A549 (cell line): ENCODE measurements around the gene CCDC74B. TPM values are rescaled to one million over a fixed set of nuclear protein-coding genes. Genes with fewer than 3 reads are reported as not detected.
A peak's percentile ranks its signal among the peaks of the same experiment; 100 is the strongest.
"Not testable (repeated sequence)": the region's sequence is repeated elsewhere in the genome, so short reads cannot be mapped to it uniquely, and the experiment has no call there.

Source experiments
- ATAC-seq, 2 experiments: fragments of 200-7000 bp in 1 of 2; fragments of >200 bp in 1 of 2; cut with Nextera tagmentation in 1 of 2; cut with Tn5 transposase in 1 of 2; 3 replicates each; pipeline versions ENCODE4 v1.8.0 to v1.9.1; 2018 to 2020; ENCODE audit warnings: mild to moderate bottlenecking in 1 of 2, moderate library complexity in 1 of 2
- CTCF ChIA-PET: fragments of 300-600 bp; sonication (Branson Sonifier 250); formaldehyde crosslinking; extraction: SDS; loops from one replicate; lab custom pipeline; 2021; ENCODE audit warnings: antibody characterized with exemption, inconsistent platforms; lab: Yijun Ruan, JAX
- POLR2A ChIA-PET: fragments of 350-600 bp; formaldehyde crosslinking; extraction: SDS; loops from one replicate; lab custom pipeline; 2021; ENCODE audit warnings: antibody characterized with exemption, inconsistent platforms; lab: Yijun Ruan, JAX
- DNase-seq, 2 experiments: peaks; one replicate each; pipeline versions ENCODE4 v3.0.0 to v3.0.0-alpha.2; 2011 to 2016; ENCODE audit warnings: low read depth in 1 of 2, low spot score in 1 of 2
- FAIRE-seq: peaks from 2 replicates; lab custom pipeline; 2011; peaks lifted over from hg19 to GRCh38; lab: Jason Lieb, UNC
- H3K27ac ChIP-seq, 2 experiments: fragments of >200 bp; sonication (Bioruptor Twin); formaldehyde crosslinking; 3 replicates each; pipeline ENCODE4 v1.5.1; 2016 to 2017
- H3K4me1 ChIP-seq: fragments of >200 bp; sonication (Bioruptor Twin); formaldehyde crosslinking; 3 replicates; pipeline ENCODE4 v1.6.1; 2016
- H3K4me2 ChIP-seq: fragments of >200 bp; sonication (Bioruptor Twin); formaldehyde crosslinking; 3 replicates; pipeline ENCODE4 v1.6.1; 2016
- H3K4me3 ChIP-seq: fragments of >200 bp; sonication (Bioruptor Twin); formaldehyde crosslinking; 3 replicates; pipeline ENCODE4 v1.5.1; 2016
- H3K9me3 ChIP-seq: fragments of >200 bp; sonication (Bioruptor Twin); formaldehyde crosslinking; 3 replicates; pipeline ENCODE4 v1.6.1; 2016
- BHLHE40 ChIP-seq: IDR thresholded peaks from 2 replicates; pipeline ENCODE4 v1.6.1; 2012; ENCODE audit warnings: low read depth, low read length, inconsistent platforms
- CHD4 ChIP-seq: fragments of 200-600 bp; sonication (generic); IDR thresholded peaks from 2 replicates; pipeline ENCODE4 v1.6.1; 2016; ENCODE audit warnings: antibody characterized with exemption, mild to moderate bottlenecking, borderline replicate concordance
- EHF ChIP-seq: fragments of 250-450 bp; sonication (Bioruptor Pico); IDR thresholded peaks from 2 replicates; pipeline ENCODE4 v1.5.0; 2020; ENCODE audit warnings: mild to moderate bottlenecking
- EHMT2 ChIP-seq: fragments of 200-600 bp; sonication (generic); IDR thresholded peaks from 2 replicates; pipeline ENCODE4 v1.6.1; 2016; ENCODE audit warnings: antibody characterized with exemption, low read depth, mild to moderate bottlenecking, moderate library complexity
- FOXS1 ChIP-seq: fragments of 250-450 bp; sonication (Bioruptor Pico); IDR thresholded peaks from 2 replicates; pipeline ENCODE4 v1.5.0; 2020; ENCODE audit warnings: mild to moderate bottlenecking, moderate library complexity
- HMGXB4 ChIP-seq: fragments of 250-450 bp; sonication (Bioruptor Pico); IDR thresholded peaks from 2 replicates; pipeline ENCODE4 v1.5.0; 2021; ENCODE audit warnings: mild to moderate bottlenecking, moderate library complexity, borderline replicate concordance
- HOXB13 ChIP-seq: fragments of 250-450 bp; sonication (Bioruptor Pico); IDR thresholded peaks from 2 replicates; pipeline ENCODE4 v1.5.0; 2020; ENCODE audit warnings: low read depth, mild to moderate bottlenecking, moderate library complexity
- JUNB ChIP-seq: fragments of >200 bp; sonication (Bioruptor Twin); formaldehyde crosslinking; IDR thresholded peaks from 2 replicates; pipeline ENCODE4 v1.6.1; 2016
- KDM1A ChIP-seq: fragments of 200-600 bp; sonication (generic); IDR thresholded peaks from 2 replicates; pipeline ENCODE4 v1.6.1; 2016; ENCODE audit warnings: low read depth, mild to moderate bottlenecking
- MAFK ChIP-seq: fragments of 450-650 bp; IDR thresholded peaks from 2 replicates; pipeline ENCODE4 v1.6.1; 2014; ENCODE audit not compliant: partially characterized antibody
- MAZ ChIP-seq: fragments of 150-350 bp; IDR thresholded peaks from 2 replicates; pipeline ENCODE4 v1.6.1; 2014; ENCODE audit warnings: antibody characterized with exemption, low read depth, low read length, borderline replicate concordance
- NR3C1 ChIP-seq: fragments of >200 bp; sonication (Bioruptor Twin); formaldehyde crosslinking; IDR thresholded peaks from 3 replicates; pipeline ENCODE4 v1.6.1; 2017
- POLR2A ChIP-seq: IDR thresholded peaks from 2 replicates; pipeline ENCODE4 v1.6.1; 2012; ENCODE audit warnings: mild to moderate bottlenecking, low read length
- RARB ChIP-seq: fragments of 250-450 bp; sonication (Bioruptor Pico); IDR thresholded peaks from 2 replicates; pipeline ENCODE4 v1.8.0; 2021; ENCODE audit warnings: mild to moderate bottlenecking, moderate library complexity
- RCOR1 ChIP-seq: fragments of 150-350 bp; IDR thresholded peaks from 2 replicates; pipeline ENCODE4 v1.6.1; 2014; ENCODE audit warnings: antibody characterized with exemption, low read length, low read depth
- SREBF2 ChIP-seq: fragments of 450-650 bp; IDR thresholded peaks from 2 replicates; pipeline ENCODE4 v1.6.1; 2014; ENCODE audit warnings: mild to moderate bottlenecking, moderate library complexity
- ZC3H11A ChIP-seq: fragments of 450-650 bp; IDR thresholded peaks from 2 replicates; pipeline ENCODE4 v1.6.1; 2014; ENCODE audit warnings: antibody characterized with exemption, mild to moderate bottlenecking
- WGBS: methylation state at CpG from one replicate; pipeline ENCODE4 v1.1.6; 2017; ENCODE audit errors: missing lambda C conversion rate; 5-methylcytosine and 5-hydroxymethylcytosine counted together
- polyA plus RNA-seq, 4 experiments: library from polyadenylated mRNA; depleted of rRNA in 3 of 4; stranded (reverse); fragments of >200 nt; fragmentation: RNase III in 1 of 4; extraction: RNeasy Plus Mini Kit Qiagen cat#74134 plus additional on column Dnase treatment in 1 of 4; gene quantifications; 2 replicates in 3 of 4; 3 replicates in 1 of 4; pipeline ENCODE4 v1.2.3, GENCODE V29; 2011 to 2017
- TF ChIP-seq, protein P1 (sequence below): fragments of >200 bp; sonication (Bioruptor Twin); formaldehyde crosslinking; IDR thresholded peaks from 2 replicates; pipeline ENCODE4 v1.6.1; 2016
- TF ChIP-seq, protein P2 (sequence below): fragments of 200-600 bp; sonication (generic); IDR thresholded peaks from 2 replicates; pipeline ENCODE4 v1.6.1; 2016; ENCODE audit warnings: antibody characterized with exemption, mild to moderate bottlenecking, moderate library complexity

CCDC74B gene
- polyA plus RNA-seq, 2 of the 4 experiments (the other 2 are of a cell fraction): 5.2 to 5.4 TPM

DNA sequence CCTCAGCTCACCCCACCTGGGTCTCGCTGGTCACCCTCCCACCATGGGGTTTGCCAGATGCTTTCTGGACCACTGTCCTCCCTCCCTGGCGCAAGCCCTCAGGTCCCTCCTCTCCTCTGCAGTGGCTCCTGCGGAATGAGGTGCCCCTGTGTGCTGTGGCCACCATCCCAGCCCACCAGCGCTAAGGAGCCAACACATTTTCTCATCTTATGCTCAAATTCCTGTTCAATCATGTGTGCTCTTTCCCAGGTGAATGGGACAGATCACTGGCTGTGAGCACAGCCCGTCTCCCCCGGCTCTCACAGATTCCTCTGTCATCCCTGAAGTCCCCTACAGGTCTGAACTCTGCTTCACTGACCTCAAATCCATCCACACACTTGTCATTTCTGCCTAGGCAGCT lies 15.2 kb upstream of the CCDC74B start:
- FAIRE-seq (no peak), ATAC-seq (no peak), DNase-seq (no peak)
- no peak overlapping the region for H3K4me3 ChIP-seq
- no peak overlapping the region for H3K4me2 ChIP-seq
- CTCF ChIA-PET: no interaction called here
- WGBS: 97% methylated on average over 6 of the region's 6 CpGs
- no peak overlapping the region for H3K27ac ChIP-seq
- TF ChIP-seq HOXB13 (no peak), RCOR1 (no peak), ZC3H11A (no peak), EHF (no peak), KDM1A (no peak)
- POLR2A ChIA-PET: no interaction called here
- H3K4me1 ChIP-seq: no peaks in the 10 kb centered on the region
- H3K9me3 ChIP-seq: no peaks in the 10 kb centered on the region

GRCh38 chr2:130159376-130159775 lies 14.5 kb upstream of the CCDC74B start:
- H3K4me1 ChIP-seq, CTCF ChIA-PET, FAIRE-seq, H3K4me3 ChIP-seq, H3K4me2 ChIP-seq, H3K27ac ChIP-seq, H3K9me3 ChIP-seq, ATAC-seq, DNase-seq, POLR2A ChIA-PET: not testable (repeated sequence)
- WGBS: 92% methylated on average over 4 of the region's 4 CpGs

DNA sequence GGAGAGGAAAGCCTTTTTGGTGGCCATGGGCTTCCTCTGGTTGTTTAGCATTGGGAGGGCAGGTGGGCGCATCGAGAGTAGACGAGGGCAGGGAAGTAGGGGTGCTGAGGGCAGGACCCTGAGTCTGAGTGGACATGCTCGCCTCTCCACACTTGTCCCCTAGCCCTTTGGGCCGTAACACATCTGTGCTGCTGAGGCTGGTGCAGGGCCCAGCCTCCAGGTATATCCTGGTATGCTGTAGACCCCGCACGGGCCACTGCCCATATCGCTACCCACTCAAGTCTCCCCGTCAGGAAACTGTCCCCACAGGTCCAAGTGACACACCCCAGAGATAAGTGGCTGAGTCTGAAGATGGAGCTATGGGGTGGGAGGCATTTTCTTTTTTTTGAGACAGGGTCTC lies 13.7 kb upstream of the CCDC74B start:
- Histone ChIP-seq H3K4me1 (no peaks in the 10 kb centered on the region), H3K4me3 (no peak overlapping the region), H3K9me3 (no peaks in the 10 kb centered on the region)
- DNase-seq (no peak), ATAC-seq (no peak)
- 81% methylated on average over 6 of the region's 9 CpGs for WGBS
- ChIA-PET POLR2A (no interaction called here), CTCF (interaction anchor here (1.4 kb wide), 1 partner anchor 175 kb away, joined by 4 read pairs; no protein-coding TSS in a partner anchor)
- TF ChIP-seq, protein P1, sequence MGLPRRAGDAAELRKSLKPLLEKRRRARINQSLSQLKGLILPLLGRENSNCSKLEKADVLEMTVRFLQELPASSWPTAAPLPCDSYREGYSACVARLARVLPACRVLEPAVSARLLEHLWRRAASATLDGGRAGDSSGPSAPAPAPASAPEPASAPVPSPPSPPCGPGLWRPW: no peak
- no peak for TF ChIP-seq KDM1A
- TF ChIP-seq, protein P2, sequence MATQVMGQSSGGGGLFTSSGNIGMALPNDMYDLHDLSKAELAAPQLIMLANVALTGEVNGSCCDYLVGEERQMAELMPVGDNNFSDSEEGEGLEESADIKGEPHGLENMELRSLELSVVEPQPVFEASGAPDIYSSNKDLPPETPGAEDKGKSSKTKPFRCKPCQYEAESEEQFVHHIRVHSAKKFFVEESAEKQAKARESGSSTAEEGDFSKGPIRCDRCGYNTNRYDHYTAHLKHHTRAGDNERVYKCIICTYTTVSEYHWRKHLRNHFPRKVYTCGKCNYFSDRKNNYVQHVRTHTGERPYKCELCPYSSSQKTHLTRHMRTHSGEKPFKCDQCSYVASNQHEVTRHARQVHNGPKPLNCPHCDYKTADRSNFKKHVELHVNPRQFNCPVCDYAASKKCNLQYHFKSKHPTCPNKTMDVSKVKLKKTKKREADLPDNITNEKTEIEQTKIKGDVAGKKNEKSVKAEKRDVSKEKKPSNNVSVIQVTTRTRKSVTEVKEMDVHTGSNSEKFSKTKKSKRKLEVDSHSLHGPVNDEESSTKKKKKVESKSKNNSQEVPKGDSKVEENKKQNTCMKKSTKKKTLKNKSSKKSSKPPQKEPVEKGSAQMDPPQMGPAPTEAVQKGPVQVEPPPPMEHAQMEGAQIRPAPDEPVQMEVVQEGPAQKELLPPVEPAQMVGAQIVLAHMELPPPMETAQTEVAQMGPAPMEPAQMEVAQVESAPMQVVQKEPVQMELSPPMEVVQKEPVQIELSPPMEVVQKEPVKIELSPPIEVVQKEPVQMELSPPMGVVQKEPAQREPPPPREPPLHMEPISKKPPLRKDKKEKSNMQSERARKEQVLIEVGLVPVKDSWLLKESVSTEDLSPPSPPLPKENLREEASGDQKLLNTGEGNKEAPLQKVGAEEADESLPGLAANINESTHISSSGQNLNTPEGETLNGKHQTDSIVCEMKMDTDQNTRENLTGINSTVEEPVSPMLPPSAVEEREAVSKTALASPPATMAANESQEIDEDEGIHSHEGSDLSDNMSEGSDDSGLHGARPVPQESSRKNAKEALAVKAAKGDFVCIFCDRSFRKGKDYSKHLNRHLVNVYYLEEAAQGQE: no peak
- TF ChIP-seq CHD4: no peak
- no peak for TF ChIP-seq POLR2A
- no peak for TF ChIP-seq BHLHE40
- TF ChIP-seq JUNB: no peak
- TF ChIP-seq SREBF2: no peak
- no peak for TF ChIP-seq EHMT2
- no peak for TF ChIP-seq NR3C1
- TF ChIP-seq MAZ: no peak
- no peak for TF ChIP-seq RARB (CRISPR knock-in tag)
- TF ChIP-seq HMGXB4 (CRISPR knock-in tag): no peak
- no peak for TF ChIP-seq MAFK
- TF ChIP-seq FOXS1 (CRISPR knock-in tag): no peak
- TF ChIP-seq, all 56 proteins: peak for 0
- H3K27ac ChIP-seq: no peak overlapping the region
- no peak for FAIRE-seq
- no peak overlapping the region for H3K4me2 ChIP-seq

GRCh38 chr2:130157825-130158514 lies 13.1 kb upstream of the CCDC74B start:
- FAIRE-seq, H3K4me3 ChIP-seq, H3K27ac ChIP-seq, H3K9me3 ChIP-seq, ATAC-seq, H3K4me1 ChIP-seq, DNase-seq, H3K4me2 ChIP-seq, POLR2A ChIA-PET: not testable (repeated sequence)
- WGBS: 90% methylated on average over 13 of the region's 13 CpGs
- CTCF ChIA-PET: interaction anchor here (1.1 to 1.4 kb wide), 2 partner anchors 17 to 175 kb away, joined by 3 to 4 read pairs; no protein-coding TSS in a partner anchor

DNA sequence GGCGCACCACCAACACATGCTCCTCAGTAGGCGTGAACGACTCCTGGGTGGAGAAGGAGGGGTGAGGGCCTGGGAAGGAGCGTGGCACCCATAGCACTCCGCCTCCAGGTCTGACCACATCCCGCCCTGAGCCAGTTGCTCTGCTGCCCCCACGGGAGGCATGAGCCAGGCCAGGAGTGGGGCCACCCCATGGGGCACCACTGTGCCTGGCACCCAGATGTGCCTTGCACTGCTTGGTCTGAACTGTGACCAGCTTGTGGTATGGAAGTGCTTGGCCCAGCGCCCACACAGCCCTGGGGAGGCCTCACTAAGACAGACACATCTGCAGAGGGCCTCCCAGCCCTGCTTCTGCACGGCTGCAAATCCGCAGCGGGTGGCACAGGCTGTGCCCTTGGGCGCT lies 12.4 kb upstream of the CCDC74B start:
- FAIRE-seq: not testable (repeated sequence)

More for the DNA sequence above, 12.4 kb upstream of the CCDC74B start:
- H3K27ac ChIP-seq, DNase-seq, H3K4me2 ChIP-seq, H3K4me1 ChIP-seq, H3K4me3 ChIP-seq, H3K9me3 ChIP-seq, POLR2A ChIA-PET: not testable (repeated sequence)
- WGBS: 92% methylated on average over 8 of the region's 12 CpGs
- CTCF ChIA-PET: interaction anchor here (1.1 to 1.4 kb wide), 2 partner anchors 17 to 176 kb away, joined by 3 to 4 read pairs; no protein-coding TSS in a partner anchor
- peak in 1 of 2 experiments; percentile 4; a peak in 2 of 6 replicates for ATAC-seq
